ENCODE data around the gene DMXL2. TPM values are rescaled to one million over a fixed set of nuclear protein-coding genes. Genes with fewer than 3 reads are reported as not detected.

The DMXL2 gene
- total RNA-seq: 10 to 100 TPM in 1 of 2 donors, 1 to 10 TPM in 1; 10.0 to 22.2 TPM

- no peaks in the 10 kb centered on the region for H3K27me3 ChIP-seq
- H3K36me3 ChIP-seq: no peaks in the 10 kb centered on the region
- peaks cover 0 to 16% of the 10 kb centered on the region in 2 donors for H3K4me1 ChIP-seq
- peak within 1 kb of the TSS; percentile 75 to 84 for H3K27ac ChIP-seq
- peak within 1 kb of the TSS; percentile 73 to 79 for H3K4me3 ChIP-seq
- DNase-seq (ENCODE audit: low spot score): peak; percentile 82
- no peaks in the 10 kb centered on the region for H3K9me3 ChIP-seq
- no peak for TF ChIP-seq CTCF (IDR thresholded peaks at IDR 0.05)
Measured at GRCh38 chr15:51622604-51623370, at the start of gene DMXL2. Gene DMXL2, minus strand, starts transcription at chr15:51622771. Its CDS starts 226 bp downstream, at chr15:51622545.

GRCh38 chr15:51672155-51672687, 49.6 kb upstream of the DMXL2 start:
- Histone ChIP-seq H3K4me3 (no peak overlapping the region), H3K9me3 (no peaks in the 10 kb centered on the region), H3K4me1 (no peaks in the 10 kb centered on the region), H3K27me3 (no peaks in the 10 kb centered on the region), H3K27ac (no peak overlapping the region), H3K36me3 (no peaks in the 10 kb centered on the region)
- no peak for TF ChIP-seq CTCF (IDR thresholded peaks at IDR 0.05)
- no peak for DNase-seq (ENCODE audit: low spot score)

- no peaks in the 10 kb centered on the region for H3K4me1 ChIP-seq
- no peak overlapping the region for H3K4me3 ChIP-seq
- TF ChIP-seq CTCF (IDR thresholded peaks at IDR 0.05): no peak
- H3K27me3 ChIP-seq: no peaks in the 10 kb centered on the region
- H3K27ac ChIP-seq: no peak overlapping the region
- no peaks in the 10 kb centered on the region for H3K36me3 ChIP-seq
- H3K9me3 ChIP-seq: no peaks in the 10 kb centered on the region
- DNase-seq (ENCODE audit: low spot score): no peak
Measured at GRCh38 chr15:51669381-51669780, 46.8 kb upstream of the DMXL2 start.

- DNase-seq (ENCODE audit: low spot score): no peak
Measured at GRCh38 chr15:51668446-51668845, 45.9 kb upstream of the DMXL2 start.

GRCh38 chr15:51667478-51667877, 44.9 kb upstream of the DMXL2 start:
- Histone ChIP-seq H3K9me3 (no peaks in the 10 kb centered on the region), H3K27ac (no peak overlapping the region), H3K4me1 (no peaks in the 10 kb centered on the region), H3K36me3 (no peaks in the 10 kb centered on the region), H3K27me3 (no peaks in the 10 kb centered on the region), H3K4me3 (no peak overlapping the region)
- no peak for TF ChIP-seq CTCF (IDR thresholded peaks at IDR 0.05)
- DNase-seq (ENCODE audit: low spot score): no peak

More at GRCh38 chr15:51668446-51668845, 45.9 kb upstream of the DMXL2 start:
- Histone ChIP-seq H3K36me3 (no peaks in the 10 kb centered on the region), H3K9me3 (no peaks in the 10 kb centered on the region), H3K4me1 (no peaks in the 10 kb centered on the region), H3K27me3 (no peaks in the 10 kb centered on the region), H3K4me3 (no peak overlapping the region), H3K27ac (no peak overlapping the region)
- no peak for TF ChIP-seq CTCF (IDR thresholded peaks at IDR 0.05)
